Lower leg skin (tissue), 4 donors: ENCODE measurements around the gene PRRT3. TPM values are rescaled to one million over a fixed set of nuclear protein-coding genes. Genes with fewer than 3 reads are reported as not detected.
A peak's percentile ranks its signal among the peaks of the same experiment; 100 is the strongest.

Source experiments
- DNase-seq, 2 donors: peaks; one replicate each; pipeline ENCODE4 v3.0.0-alpha.2; 2019; ENCODE audit warnings: low spot score in 2 of 2
- H3K4me3 ChIP-seq: fragments of 200-600 bp; sonication (generic); 2 replicates; pipeline ENCODE4 v1.5.1; 2017; ENCODE audit warnings: mild to moderate bottlenecking, low read depth; ENCODE audit not compliant: poor library complexity, severe bottlenecking
- POLR2A ChIP-seq, 2 donors: fragments of 450-650 bp; IDR thresholded peaks; one replicate each; pipeline ENCODE4 v1.6.1; 2016 to 2017; ENCODE audit warnings: antibody characterized with exemption in 2 of 2, mild to moderate bottlenecking in 1 of 2, moderate library complexity in 1 of 2
- WGBS, 2 donors: methylation state at CpG; one replicate each; pipeline ENCODE4 v1.1.5; 2018; 5-methylcytosine and 5-hydroxymethylcytosine counted together
- intact Hi-C: fragments of 100-400 bp; cut with DNase I; formaldehyde crosslinking; loops from one replicate; pipeline ENCODE4 v1.15.0; 2023; ENCODE audit warnings: low total_unique reads
- total RNA-seq, 4 donors: library from RNA; depleted of rRNA; stranded (reverse); fragments of >200 nt; gene quantifications; one replicate each; pipeline ENCODE4 v1.1.0, GENCODE V29; 2016
- TF ChIP-seq, protein P1 (sequence below), 3 donors: fragments of 450-650 bp; IDR thresholded peaks; one replicate each; pipeline ENCODE4 v1.5.1; 2016; ENCODE audit warnings: antibody characterized with exemption in 3 of 3, mild to moderate bottlenecking in 3 of 3, moderate library complexity in 2 of 3

The PRRT3 gene
- total RNA-seq, 4 donors from 2014 or later, result 3.2 to 6.4 (median 4.0) TPM

DNA sequence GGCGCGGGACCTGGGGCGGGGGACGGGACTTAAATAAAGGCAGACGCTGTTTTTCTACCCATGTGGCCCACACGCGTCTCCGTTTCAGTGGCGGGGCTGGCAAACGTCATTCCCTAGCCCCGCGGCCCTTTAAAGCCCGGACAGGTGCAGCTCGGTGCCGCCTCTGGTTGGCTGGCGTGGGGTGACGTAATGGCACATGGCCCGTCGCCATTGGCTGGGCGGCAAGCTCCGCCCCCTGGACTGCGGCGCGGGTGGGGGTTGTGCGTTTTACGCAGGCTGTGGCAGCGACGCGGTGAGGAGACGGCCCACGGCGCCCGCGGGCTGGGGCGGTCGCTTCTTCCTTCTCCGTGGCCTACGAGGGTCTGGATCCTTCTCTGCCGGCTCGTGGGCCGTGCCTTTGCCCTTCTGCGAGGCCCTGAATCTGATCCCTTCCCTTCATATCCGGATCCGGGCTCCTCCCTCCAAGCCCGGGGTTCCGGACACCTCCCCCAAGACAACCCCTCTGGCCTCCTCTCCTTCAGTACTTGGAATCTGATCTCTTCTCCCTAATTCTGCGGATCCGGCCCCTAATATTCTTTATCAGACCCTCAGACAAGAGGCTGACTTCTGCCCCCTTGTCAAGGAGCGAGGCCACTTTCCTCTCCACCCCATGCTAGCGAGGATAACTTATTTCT, 18.5 kb downstream of the PRRT3 start, which contains the start of gene CRELD1:
Gene CRELD1 (plus strand): TSS at position 274 of the 674 bp plus-strand sequence. CDS start 605 bp downstream, outside the sequence.
- peak; percentile 90 to 99 for DNase-seq
- intact Hi-C loops, result no loop called here
- H3K4me3 ChIP-seq, result peak within 1 kb of the TSS; percentile 53
- 0 to 1% methylated on average over 30 to 34 of the region's 50 CpGs for WGBS, 2 donors
- peak in 1 of 2 donors; percentile 4 for TF ChIP-seq POLR2A (IDR thresholded peaks at IDR 0.05)
- TF ChIP-seq, protein P1, sequence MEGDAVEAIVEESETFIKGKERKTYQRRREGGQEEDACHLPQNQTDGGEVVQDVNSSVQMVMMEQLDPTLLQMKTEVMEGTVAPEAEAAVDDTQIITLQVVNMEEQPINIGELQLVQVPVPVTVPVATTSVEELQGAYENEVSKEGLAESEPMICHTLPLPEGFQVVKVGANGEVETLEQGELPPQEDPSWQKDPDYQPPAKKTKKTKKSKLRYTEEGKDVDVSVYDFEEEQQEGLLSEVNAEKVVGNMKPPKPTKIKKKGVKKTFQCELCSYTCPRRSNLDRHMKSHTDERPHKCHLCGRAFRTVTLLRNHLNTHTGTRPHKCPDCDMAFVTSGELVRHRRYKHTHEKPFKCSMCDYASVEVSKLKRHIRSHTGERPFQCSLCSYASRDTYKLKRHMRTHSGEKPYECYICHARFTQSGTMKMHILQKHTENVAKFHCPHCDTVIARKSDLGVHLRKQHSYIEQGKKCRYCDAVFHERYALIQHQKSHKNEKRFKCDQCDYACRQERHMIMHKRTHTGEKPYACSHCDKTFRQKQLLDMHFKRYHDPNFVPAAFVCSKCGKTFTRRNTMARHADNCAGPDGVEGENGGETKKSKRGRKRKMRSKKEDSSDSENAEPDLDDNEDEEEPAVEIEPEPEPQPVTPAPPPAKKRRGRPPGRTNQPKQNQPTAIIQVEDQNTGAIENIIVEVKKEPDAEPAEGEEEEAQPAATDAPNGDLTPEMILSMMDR (IDR thresholded peaks at IDR 0.05), result no peak

DNA sequence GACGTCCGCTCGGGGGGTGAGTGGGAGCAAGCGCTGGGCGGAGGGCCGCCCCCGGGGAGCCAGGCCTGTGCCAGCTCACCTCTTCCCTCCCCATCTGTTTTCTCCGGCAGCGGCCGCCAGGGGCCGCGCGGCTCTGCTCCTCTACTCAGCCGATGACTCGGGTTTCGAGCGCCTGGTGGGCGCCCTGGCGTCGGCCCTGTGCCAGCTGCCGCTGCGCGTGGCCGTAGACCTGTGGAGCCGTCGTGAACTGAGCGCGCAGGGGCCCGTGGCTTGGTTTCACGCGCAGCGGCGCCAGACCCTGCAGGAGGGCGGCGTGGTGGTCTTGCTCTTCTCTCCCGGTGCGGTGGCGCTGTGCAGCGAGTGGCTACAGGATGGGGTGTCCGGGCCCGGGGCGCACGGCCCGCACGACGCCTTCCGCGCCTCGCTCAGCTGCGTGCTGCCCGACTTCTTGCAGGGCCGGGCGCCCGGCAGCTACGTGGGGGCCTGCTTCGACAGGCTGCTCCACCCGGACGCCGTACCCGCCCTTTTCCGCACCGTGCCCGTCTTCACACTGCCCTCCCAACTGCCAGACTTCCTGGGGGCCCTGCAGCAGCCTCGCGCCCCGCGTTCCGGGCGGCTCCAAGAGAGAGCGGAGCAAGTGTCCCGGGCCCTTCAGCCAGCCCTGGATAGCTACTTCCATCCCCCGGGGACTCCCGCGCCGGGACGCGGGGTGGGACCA, 19.2 kb downstream of the PRRT3 start:
- intact Hi-C loops, result no loop called here
- peak overlapping the region; percentile 41 for H3K4me3 ChIP-seq
- 0 to 2% methylated on average over 19 to 35 of the region's 77 CpGs for WGBS, 2 donors
- TF ChIP-seq POLR2A (IDR thresholded peaks at IDR 0.05), result no peak
- TF ChIP-seq, protein P1 (IDR thresholded peaks at IDR 0.05), result no peak
- DNase-seq, result peak; percentile 69 to 97

DNA sequence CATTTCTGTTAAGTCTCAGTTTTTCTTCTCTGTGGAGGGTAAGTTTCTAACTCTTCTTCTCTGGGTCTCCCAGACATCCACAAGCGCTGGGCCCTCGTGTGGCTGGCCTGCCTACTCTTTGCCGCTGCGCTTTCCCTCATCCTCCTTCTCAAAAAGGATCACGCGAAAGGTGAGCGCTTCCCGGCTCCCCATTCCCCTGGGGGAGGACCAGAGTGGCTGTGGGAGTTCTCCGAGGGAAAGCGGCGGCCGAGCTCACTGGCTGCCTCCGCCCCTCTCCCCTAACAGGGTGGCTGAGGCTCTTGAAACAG, 19.7 kb downstream of the PRRT3 start:
- no peak for DNase-seq
- H3K4me3 ChIP-seq, result no peak overlapping the region
- intact Hi-C loops, result no loop called here
- WGBS, 2 donors, result 1 to 3% methylated on average over 11 to 13 of the region's 13 CpGs
- TF ChIP-seq, protein P1 (IDR thresholded peaks at IDR 0.05), result no peak
- TF ChIP-seq POLR2A (IDR thresholded peaks at IDR 0.05), result no peak

DNA sequence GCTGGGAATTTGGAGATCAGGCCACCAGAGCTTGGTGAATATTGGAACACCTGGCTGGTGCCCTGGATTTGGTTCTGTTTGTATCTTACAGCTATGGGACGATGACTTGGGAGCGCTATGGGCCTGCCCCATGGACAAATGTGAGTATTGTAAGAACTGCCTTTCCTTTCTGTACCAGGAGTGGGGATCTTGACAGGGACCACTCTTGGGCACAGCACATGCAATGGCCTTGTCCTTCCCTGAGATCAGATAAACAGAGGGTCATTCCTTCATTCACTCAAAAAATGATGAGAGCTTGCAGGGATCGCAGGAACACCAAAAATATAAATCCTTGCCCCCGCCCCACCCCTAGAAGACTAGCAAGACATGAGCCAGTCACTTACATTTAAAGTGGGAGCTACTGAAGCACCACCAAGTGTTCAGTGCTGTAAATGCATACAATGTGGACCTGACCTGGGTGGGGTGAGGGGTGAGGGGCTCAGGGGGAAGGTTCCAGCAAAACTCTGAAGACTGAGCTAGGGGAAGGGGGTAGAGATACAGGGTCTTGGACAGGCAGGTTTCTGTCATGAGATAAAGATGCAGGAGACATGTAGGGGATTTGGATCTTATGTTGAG, 21.3 kb downstream of the PRRT3 start:
- TF ChIP-seq POLR2A (IDR thresholded peaks at IDR 0.05), result no peak
- TF ChIP-seq, protein P1 (IDR thresholded peaks at IDR 0.05), result no peak
- no peak for DNase-seq
- H3K4me3 ChIP-seq, result no peak overlapping the region
- 91% methylated on average over 4 of the region's 4 CpGs for WGBS, 2 donors
- intact Hi-C loops, result no loop called here

DNA sequence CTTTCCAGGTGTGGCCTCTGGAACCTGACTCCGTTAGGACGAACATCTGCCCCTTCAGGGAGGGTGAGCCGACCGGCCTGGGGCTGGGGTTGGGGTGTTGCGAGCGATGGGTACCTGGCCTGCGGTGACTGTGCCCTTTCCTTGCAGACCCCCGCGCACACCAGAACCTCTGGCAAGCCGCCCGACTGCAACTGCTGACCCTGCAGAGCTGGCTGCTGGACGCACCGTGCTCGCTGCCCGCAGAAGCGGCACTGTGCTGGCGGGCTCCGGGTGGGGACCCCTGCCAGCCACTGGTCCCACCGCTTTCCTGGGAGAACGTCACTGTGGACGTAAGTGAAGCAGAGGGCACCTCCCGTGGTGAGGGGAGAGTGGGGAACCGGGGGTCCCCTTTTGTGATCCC, 24.1 kb downstream of the PRRT3 start:
- intact Hi-C loops, result no loop called here
- WGBS, 2 donors, result 92 to 94% methylated on average over 10 to 18 of the region's 23 CpGs
- TF ChIP-seq POLR2A (IDR thresholded peaks at IDR 0.05), result no peak
- TF ChIP-seq, protein P1 (IDR thresholded peaks at IDR 0.05), result no peak
- no peak for DNase-seq
- no peak overlapping the region for H3K4me3 ChIP-seq
